Subcutaneous abdominal adipose tissue (tissue), 5 donors: ENCODE measurements around the gene F2R.

Experiments used
- H3K27ac ChIP-seq: one replicate; pipeline ENCODE4 v1.7.0; 2013; ENCODE audit warnings: low read depth, mild to moderate bottlenecking, inconsistent platforms, low read length, moderate library complexity
- H3K27me3 ChIP-seq, 5 donors: one replicate each; pipeline ENCODE4 v1.7.0; 2013; ENCODE audit warnings: low read length in 5 of 5, inconsistent platforms in 1 of 5; ENCODE audit not compliant: control insufficient read depth in 5 of 5, insufficient read depth in 4 of 5
- H3K36me3 ChIP-seq, 5 donors: one replicate each; pipeline ENCODE4 v1.7.0; 2013; ENCODE audit warnings: low read length in 5 of 5; ENCODE audit not compliant: control insufficient read depth in 5 of 5, insufficient read depth in 5 of 5
- H3K4me1 ChIP-seq, 5 donors: one replicate each; pipeline ENCODE4 v1.7.0; 2013; ENCODE audit warnings: low read length in 5 of 5, mild to moderate bottlenecking in 3 of 5, moderate library complexity in 1 of 5; ENCODE audit not compliant: control insufficient read depth in 5 of 5, insufficient read depth in 5 of 5
- H3K4me3 ChIP-seq, 5 donors: one replicate each; pipeline ENCODE4 v1.7.0; 2013; ENCODE audit warnings: low read length in 5 of 5, low read depth in 1 of 5
- H3K9ac ChIP-seq, 5 donors: one replicate each; pipeline ENCODE4 v1.7.0; 2013; ENCODE audit warnings: low read length in 5 of 5, mild to moderate bottlenecking in 4 of 5, moderate library complexity in 3 of 5
- H3K9me3 ChIP-seq, 5 donors: one replicate each; pipeline ENCODE4 v1.7.0; 2013; ENCODE audit warnings: low read length in 5 of 5; ENCODE audit not compliant: control insufficient read depth in 5 of 5
- donor health status: healthy.
- donor health status: healthy.
- donor health status: healthy.
- donor health status: healthy.
- donor health status: healthy.

Gene F2R

DNA sequence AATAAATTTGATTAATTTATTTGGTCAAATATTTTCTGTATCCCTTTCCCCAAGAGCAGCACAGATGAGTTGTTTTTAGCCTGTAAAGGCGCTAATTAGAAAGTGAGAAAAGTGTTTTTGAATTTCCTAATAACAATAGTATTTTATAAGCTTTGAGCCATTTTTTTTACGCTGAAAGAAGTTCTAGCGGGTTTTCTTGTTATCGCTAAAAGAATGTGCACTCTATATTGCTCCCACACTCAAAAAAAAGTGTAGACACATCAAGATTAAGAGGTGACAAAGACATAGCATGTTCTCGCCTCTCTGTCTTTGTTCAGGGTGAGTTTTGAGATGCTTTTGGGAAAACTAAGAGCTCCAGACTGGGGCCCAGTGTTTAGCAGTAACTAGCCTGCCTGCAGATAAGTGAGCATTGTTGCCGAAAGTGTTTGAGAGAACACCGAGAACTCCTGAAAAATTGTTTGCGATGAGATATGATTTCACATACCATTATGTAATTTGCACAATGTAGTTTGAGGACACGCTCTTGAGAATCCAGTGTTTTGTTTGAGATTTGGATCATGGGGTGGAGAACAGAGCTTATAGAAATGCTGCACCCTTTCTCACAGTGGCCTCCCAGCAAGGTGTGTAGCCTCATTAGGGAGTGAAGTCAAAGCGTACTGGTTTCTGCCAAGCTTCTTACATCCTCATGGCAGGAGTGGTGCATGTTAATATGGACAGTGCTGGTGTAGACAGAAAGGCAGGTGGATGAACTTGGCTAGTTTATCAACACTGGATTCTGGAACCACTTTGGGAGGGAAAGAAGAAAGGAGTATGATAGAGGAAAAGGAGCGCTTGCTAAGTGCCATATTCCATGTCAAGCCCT lies 1.5 kb downstream of the F2R start:
- Histone ChIP-seq H3K27ac (no peak overlapping the region), H3K9me3 (no peaks in the 10 kb centered on the region), H3K4me1 (peaks cover 0 to 37% (median 33%) of the 10 kb centered on the region in 5 donors), H3K27me3 (peaks cover 0 to 13% (median 10%) of the 10 kb centered on the region in 5 donors), H3K36me3 (no peaks in the 10 kb centered on the region), H3K4me3 (peak overlapping the region in 3 of 5 donors; percentile 42 to 88 (median 73)), H3K9ac (peak overlapping the region in 1 of 5 donors; percentile 66)

- H3K36me3 ChIP-seq, result no peaks in the 10 kb centered on the region
- H3K9me3 ChIP-seq, result no peaks in the 10 kb centered on the region
- H3K27ac ChIP-seq, result no peak overlapping the region
- H3K9ac ChIP-seq, result no peak overlapping the region
- peaks cover 0 to 13% (median 10%) of the 10 kb centered on the region in 5 donors for H3K27me3 ChIP-seq
- H3K4me1 ChIP-seq, result peaks cover 0 to 37% (median 33%) of the 10 kb centered on the region in 5 donors
- H3K4me3 ChIP-seq, result no peak overlapping the region
These were observed 2.5 kb downstream of the F2R start for GRCh38 chr5:76718381-76718832.

DNA sequence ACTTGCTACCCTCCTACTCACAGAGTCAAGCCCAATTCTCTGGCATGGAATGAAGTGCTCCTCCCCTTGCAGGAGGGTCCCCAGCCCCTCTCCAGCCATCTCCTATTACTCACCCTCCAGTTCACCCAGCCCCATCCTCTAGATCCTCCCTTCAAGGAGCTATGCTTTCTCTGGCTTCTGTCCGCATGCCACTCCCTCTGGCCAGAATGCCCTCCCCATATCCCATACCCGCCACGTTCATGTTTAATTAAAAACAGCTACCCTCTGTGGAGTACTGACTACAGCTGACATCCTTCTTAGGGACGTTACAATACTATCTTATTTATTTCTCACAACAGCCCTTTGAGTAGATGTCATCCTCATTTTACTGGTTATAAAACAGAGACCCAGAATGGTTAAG lies 3.0 kb downstream of the F2R start:
- H3K9me3 ChIP-seq, result no peaks in the 10 kb centered on the region
- no peaks in the 10 kb centered on the region for H3K36me3 ChIP-seq
- H3K4me3 ChIP-seq, result no peak overlapping the region
- H3K4me1 ChIP-seq, result peaks cover 0 to 37% (median 33%) of the 10 kb centered on the region in 5 donors
- no peak overlapping the region for H3K27ac ChIP-seq
- peaks cover 0 to 13% (median 10%) of the 10 kb centered on the region in 5 donors for H3K27me3 ChIP-seq
- H3K9ac ChIP-seq, result no peak overlapping the region

DNA sequence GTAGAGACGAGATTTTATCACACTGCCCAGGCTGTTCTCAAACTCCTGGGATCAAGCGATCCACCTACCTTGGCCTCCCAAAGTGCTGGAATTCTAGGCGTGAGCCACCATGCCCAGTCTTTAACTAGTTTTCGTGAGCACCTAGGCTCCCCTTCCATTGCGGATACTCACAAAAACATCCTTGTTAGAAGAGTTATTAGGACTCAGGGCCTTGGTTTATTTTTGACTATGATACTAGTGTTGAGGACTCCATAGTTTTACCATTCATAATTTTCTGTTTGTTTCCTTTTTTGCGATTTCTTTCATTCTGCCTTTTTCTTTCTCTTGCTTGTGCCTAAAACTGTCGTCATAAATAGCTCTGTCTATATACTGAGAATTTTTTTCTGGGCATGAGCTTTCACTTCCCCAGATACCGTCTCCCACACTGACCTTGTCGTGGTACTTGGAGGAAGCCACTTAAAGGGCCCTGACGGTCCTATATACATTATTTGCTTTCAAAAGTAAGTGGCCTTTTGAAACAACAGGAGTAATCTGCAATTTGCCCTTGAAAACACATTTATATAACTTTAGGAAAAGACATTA lies 5.2 kb downstream of the F2R start:
- Histone ChIP-seq H3K27me3 (peaks cover 0 to 11% (median 4%) of the 10 kb centered on the region in 5 donors), H3K9me3 (no peaks in the 10 kb centered on the region), H3K36me3 (no peaks in the 10 kb centered on the region), H3K4me3 (no peak overlapping the region), H3K4me1 (peaks cover 0 to 33% (median 17%) of the 10 kb centered on the region in 5 donors), H3K27ac (no peak overlapping the region), H3K9ac (no peak overlapping the region)

GRCh38 chr5:76723266-76723665 lies 7.3 kb downstream of the F2R start:
- no peak overlapping the region for H3K27ac ChIP-seq
- H3K36me3 ChIP-seq, result no peaks in the 10 kb centered on the region
- no peak overlapping the region for H3K9ac ChIP-seq
- no peak overlapping the region for H3K4me3 ChIP-seq
- peaks cover 0 to under 1% (median 0%) of the 10 kb centered on the region in 5 donors for H3K27me3 ChIP-seq
- H3K9me3 ChIP-seq, result peaks cover 0 to 4% (median under 1%) of the 10 kb centered on the region in 5 donors
- peaks cover 0 to 16% (median under 1%) of the 10 kb centered on the region in 5 donors for H3K4me1 ChIP-seq

DNA sequence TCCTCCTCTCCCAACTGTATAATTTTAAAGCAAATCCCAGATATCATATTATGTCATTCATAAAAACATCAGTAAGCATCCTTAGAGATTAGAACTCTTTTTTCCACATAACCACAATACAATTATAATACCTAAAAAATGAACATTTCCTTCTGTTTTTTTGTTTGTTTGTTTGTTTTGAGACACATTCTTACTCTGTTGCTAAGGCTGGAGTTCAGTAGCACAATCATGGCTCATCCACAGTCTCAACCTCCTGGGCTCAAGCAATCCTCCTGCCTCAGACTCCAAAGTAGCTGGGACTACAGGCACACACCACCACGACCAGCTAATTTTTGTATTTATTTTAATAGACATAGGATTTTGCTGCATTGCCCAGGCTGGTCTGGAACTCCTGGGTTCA lies 8.0 kb downstream of the F2R start:
- peaks cover 0 to 11% (median 0%) of the 10 kb centered on the region in 5 donors for H3K4me1 ChIP-seq
- H3K4me3 ChIP-seq, result no peak overlapping the region
- no peak overlapping the region for H3K27ac ChIP-seq
- H3K27me3 ChIP-seq, result no peaks in the 10 kb centered on the region
- H3K36me3 ChIP-seq, result no peaks in the 10 kb centered on the region
- H3K9ac ChIP-seq, result no peak overlapping the region
- H3K9me3 ChIP-seq, result peaks cover 0 to 7% (median 3%) of the 10 kb centered on the region in 5 donors

DNA sequence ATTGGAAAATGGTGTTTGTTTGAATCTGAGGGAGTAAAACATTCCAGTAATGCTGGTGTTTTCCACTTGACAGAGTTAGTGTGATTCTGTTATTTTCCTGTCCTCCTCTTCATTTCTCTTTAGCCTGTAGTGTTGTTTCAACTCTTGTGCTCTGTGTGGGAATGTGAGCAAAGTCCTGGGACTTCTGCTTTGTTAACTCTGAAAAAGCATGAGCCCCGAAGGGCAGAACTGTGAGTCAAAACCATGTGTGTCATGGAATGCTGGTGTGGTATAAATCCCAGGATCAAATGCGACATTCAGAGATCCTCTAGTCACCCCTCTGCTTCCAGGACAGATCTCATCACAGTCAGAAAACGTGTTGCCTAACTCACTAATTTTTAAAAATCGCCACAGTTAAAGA lies 8.9 kb downstream of the F2R start:
- peaks cover 0 to 12% (median 7%) of the 10 kb centered on the region in 5 donors for H3K9me3 ChIP-seq
- no peak overlapping the region for H3K27ac ChIP-seq
- no peak overlapping the region for H3K9ac ChIP-seq
- H3K4me3 ChIP-seq, result no peak overlapping the region
- no peaks in the 10 kb centered on the region for H3K36me3 ChIP-seq
- H3K27me3 ChIP-seq, result no peaks in the 10 kb centered on the region
- peaks cover 0 to 10% (median 0%) of the 10 kb centered on the region in 5 donors for H3K4me1 ChIP-seq

DNA sequence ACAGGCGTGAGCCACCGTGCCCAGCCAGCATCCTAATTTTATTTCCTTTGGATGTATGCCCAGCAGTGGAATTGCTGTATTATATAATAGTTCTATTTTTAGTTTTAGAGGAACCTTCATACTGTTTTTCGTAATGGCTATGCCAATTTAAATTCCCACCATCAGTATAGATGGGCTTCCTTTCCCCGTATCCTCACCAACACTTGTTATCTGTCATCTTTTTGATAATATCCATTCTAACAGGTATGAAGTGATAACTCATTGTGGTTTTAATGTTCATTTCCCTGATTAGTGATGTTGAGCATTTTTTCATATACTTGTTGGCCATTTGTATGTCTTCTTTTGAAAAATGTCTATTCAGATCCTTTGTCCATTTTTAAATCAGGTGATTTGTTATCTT lies 13.0 kb downstream of the F2R start:
- H3K27me3 ChIP-seq, result no peaks in the 10 kb centered on the region
- peaks cover 0 to 23% (median 16%) of the 10 kb centered on the region in 5 donors for H3K9me3 ChIP-seq
- H3K4me3 ChIP-seq, result no peak overlapping the region
- H3K27ac ChIP-seq, result no peak overlapping the region
- no peak overlapping the region for H3K9ac ChIP-seq
- H3K4me1 ChIP-seq, result no peaks in the 10 kb centered on the region
- peaks cover 0 to 10% (median 9%) of the 10 kb centered on the region in 5 donors for H3K36me3 ChIP-seq

- H3K4me1 ChIP-seq, result no peaks in the 10 kb centered on the region
- H3K36me3 ChIP-seq, result peaks cover 0 to 10% (median 9%) of the 10 kb centered on the region in 5 donors
- H3K9me3 ChIP-seq, result peaks cover 0 to 23% (median 16%) of the 10 kb centered on the region in 5 donors
- H3K4me3 ChIP-seq, result no peak overlapping the region
- no peaks in the 10 kb centered on the region for H3K27me3 ChIP-seq
- H3K27ac ChIP-seq, result no peak overlapping the region
- H3K9ac ChIP-seq, result no peak overlapping the region
These were observed 13.7 kb downstream of the F2R start for GRCh38 chr5:76729373-76730290.
